Mesendoderm (in vitro differentiated cells): ENCODE data around the gene CHRM2.

Experiments used
- DNase-seq: peaks from one replicate; pipeline ENCODE4 v3.0.0; 2013
- H2AK5ac ChIP-seq: 2 replicates; pipeline ENCODE4 v1.6.1; 2013; ENCODE audit warnings: low read length, inconsistent platforms
- H2BK120ac ChIP-seq: 2 replicates; pipeline ENCODE4 v1.6.1; 2013; ENCODE audit warnings: low read depth, mild to moderate bottlenecking, low read length, moderate library complexity, mixed read lengths
- H2BK15ac ChIP-seq: replicated peaks from 2 replicates; pipeline ENCODE4 v1.6.1; 2013; ENCODE audit warnings: low read depth, mild to moderate bottlenecking, moderate library complexity
- H2BK5ac ChIP-seq: 2 replicates; pipeline ENCODE4 v1.6.1; 2013; ENCODE audit warnings: low read length, inconsistent platforms
- H3K18ac ChIP-seq: 2 replicates; pipeline ENCODE4 v1.6.1; 2013; ENCODE audit warnings: mild to moderate bottlenecking, low read length, mixed read lengths
- H3K23ac ChIP-seq: one replicate; pipeline ENCODE4 v1.6.1; 2013; ENCODE audit warnings: low read length
- H3K27ac ChIP-seq: 2 replicates; pipeline ENCODE4 v1.5.1; 2013; ENCODE audit warnings: low read depth, mild to moderate bottlenecking, inconsistent platforms, low read length, moderate library complexity
- H3K27me3 ChIP-seq: 2 replicates; pipeline ENCODE4 v1.6.1; 2013; ENCODE audit warnings: low read length, control low read depth, mild to moderate bottlenecking, inconsistent platforms; ENCODE audit not compliant: insufficient read depth, poor library complexity
- H3K36me3 ChIP-seq: 2 replicates; pipeline ENCODE4 v1.6.1; 2013; ENCODE audit warnings: low read length, inconsistent platforms; ENCODE audit not compliant: control insufficient read depth, insufficient read depth
- H3K4ac ChIP-seq: one replicate; pipeline ENCODE4 v1.6.1; 2013; ENCODE audit warnings: low read depth, mild to moderate bottlenecking, low read length, moderate library complexity
- H3K4me1 ChIP-seq: 2 replicates; pipeline ENCODE4 v1.6.1; 2013; ENCODE audit warnings: low read depth, low read length, inconsistent platforms; ENCODE audit not compliant: control insufficient read depth
- H3K4me2 ChIP-seq: 2 replicates; pipeline ENCODE4 v1.6.1; 2013; ENCODE audit warnings: low read length
- H3K4me3 ChIP-seq: 2 replicates; pipeline ENCODE4 v1.5.1; 2013; ENCODE audit warnings: mild to moderate bottlenecking, low read length
- H3K56ac ChIP-seq: one replicate; pipeline ENCODE4 v1.6.1; 2013; ENCODE audit warnings: low read length
- H3K79me1 ChIP-seq: 2 replicates; pipeline ENCODE4 v1.6.1; 2013; ENCODE audit warnings: low read length, inconsistent platforms
- H3K79me2 ChIP-seq: 2 replicates; pipeline ENCODE4 v1.6.1; 2013; ENCODE audit warnings: mild to moderate bottlenecking, low read length; ENCODE audit not compliant: control insufficient read depth, insufficient read depth
- H3K9ac ChIP-seq: 2 replicates; pipeline ENCODE4 v1.6.1; 2013; ENCODE audit warnings: low read length, inconsistent platforms
- H4K5ac ChIP-seq: one replicate; pipeline ENCODE4 v1.6.1; 2013; ENCODE audit warnings: low read length
- H4K8ac ChIP-seq: one replicate; pipeline ENCODE4 v1.6.1; 2013; ENCODE audit warnings: low read depth, mild to moderate bottlenecking, control low read depth, low read length, moderate library complexity
- WGBS: extraction: QIAGEN DNeasy Blood & Tissue Kit; methylation state at CpG from one replicate; pipeline ENCODE4 v1.1.7; 2013; ENCODE audit warnings: low lambda C conversion rate, missing lambda C conversion rate; ENCODE audit not compliant: insufficient coverage; ENCODE audit errors: extremely low coverage; 5-methylcytosine and 5-hydroxymethylcytosine counted together

CHRM2 gene

DNA sequence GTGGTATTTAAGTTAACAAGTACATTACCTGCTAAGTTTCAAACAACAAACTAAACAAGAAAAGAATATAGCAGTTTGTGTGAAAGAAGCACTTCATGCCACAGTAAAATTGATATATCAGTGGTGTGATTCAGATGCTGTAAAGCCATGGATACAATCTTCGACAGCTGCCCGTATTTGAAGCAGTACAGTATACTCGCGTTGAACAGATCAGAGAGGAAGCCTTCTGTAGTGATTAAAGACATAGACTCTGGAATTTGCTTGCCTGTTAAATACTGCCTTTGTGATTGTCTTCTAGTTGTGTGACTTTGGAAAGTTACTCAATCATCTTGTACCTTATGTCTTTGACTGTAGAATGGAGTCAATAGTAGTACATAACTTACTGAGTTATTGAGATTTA is 71.7 kb downstream of the CHRM2 start:
- Histone ChIP-seq H2AK5ac (no peak overlapping the region), H3K79me2 (no peaks in the 10 kb centered on the region), H3K9ac (no peak overlapping the region), H3K4me1 (no peaks in the 10 kb centered on the region), H4K5ac (no peak overlapping the region), H2BK5ac (no peak overlapping the region), H3K27me3 (no peaks in the 10 kb centered on the region), H3K18ac (no peak overlapping the region), H3K27ac (no peak overlapping the region), H2BK15ac (no peak overlapping the region), H3K4me2 (no peak overlapping the region), H3K4me3 (no peak overlapping the region), H4K8ac (no peak overlapping the region), H3K23ac (no peak overlapping the region), H2BK120ac (no peak overlapping the region), H3K79me1 (no peaks in the 10 kb centered on the region), H3K4ac (no peak overlapping the region), H3K56ac (no peak overlapping the region), H3K36me3 (no peaks in the 10 kb centered on the region)
- WGBS: no CpG with 5 or more reads among the region's 4 CpGs
- no peak for DNase-seq

DNA sequence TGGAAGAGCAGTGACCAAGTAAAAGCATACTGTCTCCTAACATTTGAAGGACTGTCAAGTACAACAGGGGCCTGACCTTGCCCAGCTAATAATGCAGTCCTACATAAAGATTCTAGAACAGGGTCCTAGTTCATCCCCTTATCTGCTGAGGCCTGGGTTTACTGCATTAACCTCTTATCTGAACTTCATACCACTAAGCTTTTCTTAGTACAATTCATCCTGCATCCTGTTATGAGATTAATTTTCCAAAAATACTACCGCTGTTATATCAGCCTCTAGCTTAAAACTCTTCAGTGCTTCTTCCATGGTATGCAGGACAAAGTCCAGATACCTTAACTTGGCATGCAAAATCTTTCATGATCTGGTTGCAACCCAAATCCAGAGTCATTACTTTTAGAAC is 72.5 kb downstream of the CHRM2 start:
- WGBS: no CpG with 5 or more reads among the region's 1 CpG
- H4K8ac ChIP-seq: no peak overlapping the region
- H3K27me3 ChIP-seq: no peaks in the 10 kb centered on the region
- H2BK120ac ChIP-seq: no peak overlapping the region
- H3K4me2 ChIP-seq: no peak overlapping the region
- no peak overlapping the region for H2BK15ac ChIP-seq
- no peaks in the 10 kb centered on the region for H3K36me3 ChIP-seq
- H4K5ac ChIP-seq: no peak overlapping the region
- no peak overlapping the region for H2AK5ac ChIP-seq
- H2BK5ac ChIP-seq: no peak overlapping the region
- H3K79me1 ChIP-seq: no peaks in the 10 kb centered on the region
- no peak overlapping the region for H3K23ac ChIP-seq
- no peak for DNase-seq
- no peaks in the 10 kb centered on the region for H3K79me2 ChIP-seq
- no peak overlapping the region for H3K18ac ChIP-seq
- no peak overlapping the region for H3K9ac ChIP-seq
- H3K4me3 ChIP-seq: no peak overlapping the region
- no peaks in the 10 kb centered on the region for H3K4me1 ChIP-seq
- H3K27ac ChIP-seq: no peak overlapping the region
- H3K56ac ChIP-seq: no peak overlapping the region
- H3K4ac ChIP-seq: no peak overlapping the region

DNA sequence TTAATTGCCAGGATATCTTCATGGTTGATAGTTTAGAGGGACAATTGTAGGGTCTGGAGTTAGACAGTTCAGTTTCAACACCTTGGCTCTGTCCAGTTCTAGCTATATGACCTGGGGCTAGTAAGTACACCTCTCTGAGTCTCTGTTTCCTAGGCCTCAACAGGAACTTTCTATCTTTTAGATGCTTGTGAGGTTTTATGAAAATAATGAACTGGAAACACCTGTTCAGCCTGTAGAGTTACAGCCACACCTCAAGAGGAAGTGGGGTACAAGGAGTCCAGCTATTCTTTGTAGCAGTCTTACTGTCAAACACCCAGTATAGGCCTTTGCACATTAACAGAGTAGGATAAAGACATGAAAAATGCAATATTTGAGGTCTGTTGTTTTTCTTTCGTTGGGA is 73.4 kb downstream of the CHRM2 start:
- no CpG with 5 or more reads among the region's 1 CpG for WGBS
- no peak for DNase-seq
- H2AK5ac ChIP-seq: no peak overlapping the region

DNA sequence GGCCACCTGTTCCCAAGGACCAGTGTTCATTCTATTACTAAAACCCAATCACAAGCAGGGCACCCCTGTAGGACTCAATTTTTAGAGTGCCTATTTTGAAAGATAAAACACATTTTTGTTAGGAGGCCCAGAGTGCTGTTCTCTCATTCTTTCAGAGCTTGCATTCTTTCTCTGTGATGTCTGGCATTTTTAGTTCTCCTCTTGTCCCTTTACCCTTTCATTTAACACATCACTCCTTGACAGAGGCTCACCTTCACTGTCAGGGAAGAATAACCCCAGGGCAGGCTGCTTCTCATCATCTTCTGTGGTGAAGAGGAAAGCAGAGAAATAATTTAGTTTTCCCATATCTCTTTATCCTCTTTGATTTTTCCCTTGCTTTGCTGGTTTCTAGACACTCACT is 73.9 kb downstream of the CHRM2 start:
- Histone ChIP-seq H2BK120ac (no peak overlapping the region), H3K23ac (no peak overlapping the region), H2BK5ac (no peak overlapping the region), H3K56ac (no peak overlapping the region), H3K18ac (no peak overlapping the region), H3K27me3 (no peaks in the 10 kb centered on the region), H2BK15ac (no peak overlapping the region), H3K4me1 (no peaks in the 10 kb centered on the region), H3K4me3 (no peak overlapping the region), H3K27ac (no peak overlapping the region), H3K4ac (no peak overlapping the region), H4K5ac (no peak overlapping the region), H3K4me2 (no peak overlapping the region), H3K36me3 (no peaks in the 10 kb centered on the region), H3K79me1 (no peaks in the 10 kb centered on the region), H3K9ac (no peak overlapping the region), H2AK5ac (no peak overlapping the region), H3K79me2 (no peaks in the 10 kb centered on the region), H4K8ac (no peak overlapping the region)
- no peak for DNase-seq

More for the DNA sequence above, 73.4 kb downstream of the CHRM2 start:
- H4K5ac ChIP-seq: no peak overlapping the region
- no peak overlapping the region for H4K8ac ChIP-seq
- no peaks in the 10 kb centered on the region for H3K27me3 ChIP-seq
- H3K4me3 ChIP-seq: no peak overlapping the region
- H3K4me1 ChIP-seq: no peaks in the 10 kb centered on the region
- no peak overlapping the region for H3K23ac ChIP-seq
- H3K79me1 ChIP-seq: no peaks in the 10 kb centered on the region
- no peak overlapping the region for H3K27ac ChIP-seq
- no peak overlapping the region for H3K4me2 ChIP-seq
- no peak overlapping the region for H3K18ac ChIP-seq
- no peak overlapping the region for H2BK5ac ChIP-seq
- no peak overlapping the region for H3K4ac ChIP-seq
- no peak overlapping the region for H2BK120ac ChIP-seq
- H3K79me2 ChIP-seq: no peaks in the 10 kb centered on the region
- H2BK15ac ChIP-seq: no peak overlapping the region
- H3K36me3 ChIP-seq: no peaks in the 10 kb centered on the region
- no peak overlapping the region for H3K9ac ChIP-seq
- no peak overlapping the region for H3K56ac ChIP-seq

DNA sequence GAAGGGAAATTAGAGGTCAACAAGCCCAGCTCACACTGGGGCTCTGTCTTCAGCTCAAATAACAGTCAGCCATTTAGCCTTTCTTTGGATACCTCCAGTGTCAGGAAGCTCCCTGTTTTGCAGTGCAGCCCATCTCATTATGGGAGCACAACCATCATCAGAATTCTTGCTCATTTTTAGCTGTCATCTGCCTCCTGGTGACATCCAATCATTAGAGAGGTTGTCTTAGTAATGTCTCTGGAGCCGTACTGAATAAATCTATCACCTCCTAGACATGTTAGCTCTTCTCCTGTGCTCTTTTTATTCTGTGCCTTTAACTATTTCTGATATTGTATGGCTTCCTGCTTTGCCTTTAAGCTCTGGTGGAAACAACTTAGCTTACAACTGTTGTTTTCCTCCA is 74.5 kb downstream of the CHRM2 start:
- no peak overlapping the region for H3K27ac ChIP-seq
- no peak overlapping the region for H3K4me2 ChIP-seq
- WGBS: no CpG with 5 or more reads among the region's 1 CpG

DNA sequence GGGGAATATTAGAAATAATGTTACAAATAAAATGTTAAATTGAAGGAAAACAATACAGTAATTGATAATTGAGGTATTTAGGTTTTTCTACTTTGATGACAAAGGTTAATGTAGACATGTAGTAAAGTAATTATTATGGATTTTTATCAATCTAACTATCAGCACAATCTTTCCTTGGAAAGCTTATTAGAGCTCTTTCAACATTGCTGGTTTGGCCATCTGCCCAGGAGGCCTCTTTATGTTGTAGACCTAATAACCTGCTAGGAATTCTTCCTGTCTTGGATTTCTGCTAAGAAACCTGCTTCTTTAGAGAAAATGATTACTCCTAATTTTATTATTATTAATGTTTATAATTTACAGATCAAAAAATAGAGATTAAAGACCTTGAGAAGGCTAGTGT is 78.9 kb downstream of the CHRM2 start:
- H3K4me1 ChIP-seq: no peaks in the 10 kb centered on the region
- H3K4ac ChIP-seq: no peak overlapping the region
- H4K8ac ChIP-seq: no peak overlapping the region
- no peak overlapping the region for H3K18ac ChIP-seq
- H2BK120ac ChIP-seq: no peak overlapping the region
- no peak overlapping the region for H2BK15ac ChIP-seq
- H2AK5ac ChIP-seq: no peak overlapping the region
- H3K36me3 ChIP-seq: no peaks in the 10 kb centered on the region
- no peak overlapping the region for H3K9ac ChIP-seq
- no peak overlapping the region for H3K27ac ChIP-seq
- H3K4me2 ChIP-seq: no peak overlapping the region
- no peak overlapping the region for H3K4me3 ChIP-seq
- H3K23ac ChIP-seq: no peak overlapping the region
- H3K79me2 ChIP-seq: no peaks in the 10 kb centered on the region
- no peaks in the 10 kb centered on the region for H3K27me3 ChIP-seq
- H3K56ac ChIP-seq: no peak overlapping the region
- H4K5ac ChIP-seq: no peak overlapping the region
- no peak overlapping the region for H2BK5ac ChIP-seq
- no peaks in the 10 kb centered on the region for H3K79me1 ChIP-seq
- DNase-seq: no peak

More for the DNA sequence above, 74.5 kb downstream of the CHRM2 start:
- Histone ChIP-seq H3K36me3 (no peaks in the 10 kb centered on the region), H3K18ac (no peak overlapping the region), H3K4ac (no peak overlapping the region), H3K9ac (no peak overlapping the region), H2BK120ac (no peak overlapping the region), H3K27me3 (no peaks in the 10 kb centered on the region), H4K5ac (no peak overlapping the region), H2BK15ac (no peak overlapping the region), H3K4me1 (no peaks in the 10 kb centered on the region), H3K79me2 (no peaks in the 10 kb centered on the region), H3K4me3 (no peak overlapping the region), H2BK5ac (no peak overlapping the region), H3K56ac (no peak overlapping the region), H3K79me1 (no peaks in the 10 kb centered on the region), H3K23ac (no peak overlapping the region), H2AK5ac (no peak overlapping the region), H4K8ac (no peak overlapping the region)
- DNase-seq: no peak
